Osteocyte (in vitro differentiated cells): Measurements from ENCODE around the gene PSMG2. TPM values are rescaled to one million over a fixed set of nuclear protein-coding genes. Genes with fewer than 3 reads are reported as not detected.

Experiments
- DNase-seq: peaks from one replicate; pipeline ENCODE4 v3.0.0; 2021; ENCODE audit warnings: mixed read lengths; ENCODE audit not compliant: unreplicated experiment; ENCODE audit errors: extremely low spot score
- H3K27ac Mint-ChIP-seq: one replicate; pipeline ENCODE4 v1.8.0; 2021; ENCODE audit warnings: mild to moderate bottlenecking, mixed read lengths; ENCODE audit not compliant: unreplicated experiment
- H3K27me3 Mint-ChIP-seq: one replicate; pipeline ENCODE4 v1.8.0; 2021; ENCODE audit warnings: mixed read lengths; ENCODE audit not compliant: unreplicated experiment
- H3K36me3 Mint-ChIP-seq: one replicate; pipeline ENCODE4 v1.8.0; 2021; ENCODE audit warnings: mixed read lengths; ENCODE audit not compliant: unreplicated experiment
- H3K4me1 Mint-ChIP-seq: one replicate; pipeline ENCODE4 v1.8.0; 2021; ENCODE audit warnings: mixed read lengths; ENCODE audit not compliant: unreplicated experiment
- H3K4me3 Mint-ChIP-seq: one replicate; pipeline ENCODE4 v1.8.0; 2021; ENCODE audit warnings: mild to moderate bottlenecking, moderate library complexity, mixed read lengths; ENCODE audit not compliant: unreplicated experiment
- H3K9me3 Mint-ChIP-seq: one replicate; pipeline ENCODE4 v1.8.0; 2021; ENCODE audit warnings: mixed read lengths; ENCODE audit not compliant: unreplicated experiment
- CTCF ChIP-seq: fragments of 200-600 bp; sonication (generic); IDR thresholded peaks from 2 replicates; pipeline ENCODE4 v1.5.0; 2021; ENCODE audit warnings: antibody characterized with exemption, mild to moderate bottlenecking, moderate library complexity
- total RNA-seq: library from RNA; stranded (reverse); gene quantifications from 2 replicates; pipeline ENCODE4 v1.2.1, GENCODE V29; 2021

The PSMG2 gene
- total RNA-seq, 1 donor from 2014 or later = 63.4 TPM

- H3K27me3 Mint-ChIP-seq = no peaks in the 10 kb centered on the region
- H3K4me3 Mint-ChIP-seq = no peak overlapping the region
- no peak for DNase-seq
- H3K36me3 Mint-ChIP-seq = no peaks in the 10 kb centered on the region
- peaks cover 11% of the 10 kb centered on the region for H3K4me1 Mint-ChIP-seq
- H3K27ac Mint-ChIP-seq = no peak overlapping the region
- no peaks in the 10 kb centered on the region for H3K9me3 Mint-ChIP-seq
- TF ChIP-seq CTCF = no peak
These were observed 38.5 kb downstream of the PSMG2 start for GRCh38 chr18:12741351-12741750.

- H3K36me3 Mint-ChIP-seq = no peaks in the 10 kb centered on the region
- H3K4me1 Mint-ChIP-seq = peaks cover 11% of the 10 kb centered on the region
- no peak for TF ChIP-seq CTCF
- no peak for DNase-seq
- H3K27ac Mint-ChIP-seq = no peak overlapping the region
- H3K27me3 Mint-ChIP-seq = no peaks in the 10 kb centered on the region
- no peaks in the 10 kb centered on the region for H3K9me3 Mint-ChIP-seq
- no peak overlapping the region for H3K4me3 Mint-ChIP-seq
These were observed 39.6 kb downstream of the PSMG2 start for GRCh38 chr18:12742453-12742852.

- H3K4me3 Mint-ChIP-seq = no peak overlapping the region
- H3K4me1 Mint-ChIP-seq = peaks cover 19% of the 10 kb centered on the region
- DNase-seq = no peak
- H3K9me3 Mint-ChIP-seq = no peaks in the 10 kb centered on the region
- peak; percentile 76 for TF ChIP-seq CTCF
- no peaks in the 10 kb centered on the region for H3K36me3 Mint-ChIP-seq
- H3K27ac Mint-ChIP-seq = no peak overlapping the region
- H3K27me3 Mint-ChIP-seq = no peaks in the 10 kb centered on the region
These were observed 41.3 kb downstream of the PSMG2 start for GRCh38 chr18:12744103-12744502.

- no peak overlapping the region for H3K4me3 Mint-ChIP-seq
- H3K4me1 Mint-ChIP-seq = peaks cover 28% of the 10 kb centered on the region
- H3K27ac Mint-ChIP-seq = no peak overlapping the region
- H3K36me3 Mint-ChIP-seq = no peaks in the 10 kb centered on the region
- TF ChIP-seq CTCF = no peak
- no peak for DNase-seq
- H3K9me3 Mint-ChIP-seq = no peaks in the 10 kb centered on the region
- no peaks in the 10 kb centered on the region for H3K27me3 Mint-ChIP-seq
These were observed 42.4 kb downstream of the PSMG2 start for GRCh38 chr18:12745095-12745795.

GRCh38 chr18:12747530-12748315 lies 44.9 kb downstream of the PSMG2 start:
- no peaks in the 10 kb centered on the region for H3K36me3 Mint-ChIP-seq

More at GRCh38 chr18:12747530-12748315, 44.9 kb downstream of the PSMG2 start:
- Mint-ChIP-seq H3K4me3 (no peak overlapping the region), H3K27ac (no peak overlapping the region), H3K9me3 (no peaks in the 10 kb centered on the region), H3K4me1 (peaks cover 21% of the 10 kb centered on the region), H3K27me3 (no peaks in the 10 kb centered on the region)
- DNase-seq = no peak
- no peak for TF ChIP-seq CTCF
